BLaER1 treated with 17β-estradiol and CSF1 and Interleukin-3, amounts not matched to agents 10 nM and 100 nM (cell line): ENCODE data around the gene ADAMTS1.

ENCODE experiments used
- H3K27ac ChIP-seq, 11 experiments: shearing (Covaris generic); formaldehyde crosslinking; 2 replicates each; pipeline ENCODE4 v1.8.1; 2022
- H3K27me3 ChIP-seq, 11 experiments: shearing (Covaris generic); formaldehyde crosslinking; 2 replicates each; pipeline ENCODE4 v1.8.1; 2022
- H3K36me3 ChIP-seq, 11 experiments: shearing (Covaris generic); formaldehyde crosslinking; 2 replicates each; pipeline ENCODE4 v1.8.1; 2022
- H3K4me1 ChIP-seq, 10 experiments: shearing (Covaris generic); formaldehyde crosslinking; 2 replicates each; pipeline ENCODE4 v1.8.1; 2022
- H3K4me2 ChIP-seq, 11 experiments: shearing (Covaris generic); formaldehyde crosslinking; 2 replicates each; pipeline ENCODE4 v1.8.1; 2022
- H3K4me3 ChIP-seq, 10 experiments: shearing (Covaris generic); formaldehyde crosslinking; 2 replicates each; pipeline ENCODE4 v1.8.1; 2022
- H3K9ac ChIP-seq, 11 experiments: shearing (Covaris generic); formaldehyde crosslinking; 2 replicates each; pipeline ENCODE4 v1.8.1; 2022
- H3K9me3 ChIP-seq, 11 experiments: shearing (Covaris generic); formaldehyde crosslinking; replicated peaks in 1 of 11; 2 replicates each; pipeline ENCODE4 v1.8.1; 2022
- H4K20me1 ChIP-seq, 11 experiments: shearing (Covaris generic); formaldehyde crosslinking; 2 replicates each; pipeline ENCODE4 v1.8.1; 2022
- Cebpa-rat ChIP-seq, 11 experiments: shearing (Covaris generic); IDR thresholded peaks; 2 replicates each; pipeline ENCODE4 v1.8.1; 2022

Gene ADAMTS1

DNA sequence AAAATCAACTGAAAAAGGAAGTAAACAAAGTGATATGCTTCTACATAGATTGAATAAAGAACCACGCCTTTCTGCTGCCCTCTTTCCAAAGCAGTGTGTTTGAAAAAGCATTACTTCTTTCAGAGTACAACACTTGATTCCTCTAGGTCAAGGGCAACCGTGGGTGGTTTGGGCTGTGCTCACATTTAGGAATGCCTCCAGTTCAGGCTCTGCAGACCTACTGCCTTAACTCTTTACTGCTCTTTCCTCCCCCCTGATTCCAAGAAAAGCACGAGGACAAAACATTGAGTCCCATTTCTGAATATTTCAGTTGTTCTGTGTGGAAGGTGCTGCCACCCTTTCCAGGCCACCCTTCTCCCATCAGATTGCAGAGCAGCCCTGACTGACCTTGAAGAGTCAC, 45.2 kb downstream of the ADAMTS1 start:
- Histone ChIP-seq H3K27me3 (no peaks in the 10 kb centered on the region), H3K9ac (no peak overlapping the region), H3K4me3 (no peak overlapping the region), H3K36me3 (no peaks in the 10 kb centered on the region), H3K4me2 (no peak overlapping the region), H3K9me3 (peaks cover 0 to 7% (median 0%) of the 10 kb centered on the region in 11 experiments; a peak in 1 of 22 replicates), H4K20me1 (no peaks in the 10 kb centered on the region), H3K4me1 (no peaks in the 10 kb centered on the region), H3K27ac (no peak overlapping the region)
- no peak for TF ChIP-seq Cebpa-rat (IDR thresholded peaks at IDR 0.05)

DNA sequence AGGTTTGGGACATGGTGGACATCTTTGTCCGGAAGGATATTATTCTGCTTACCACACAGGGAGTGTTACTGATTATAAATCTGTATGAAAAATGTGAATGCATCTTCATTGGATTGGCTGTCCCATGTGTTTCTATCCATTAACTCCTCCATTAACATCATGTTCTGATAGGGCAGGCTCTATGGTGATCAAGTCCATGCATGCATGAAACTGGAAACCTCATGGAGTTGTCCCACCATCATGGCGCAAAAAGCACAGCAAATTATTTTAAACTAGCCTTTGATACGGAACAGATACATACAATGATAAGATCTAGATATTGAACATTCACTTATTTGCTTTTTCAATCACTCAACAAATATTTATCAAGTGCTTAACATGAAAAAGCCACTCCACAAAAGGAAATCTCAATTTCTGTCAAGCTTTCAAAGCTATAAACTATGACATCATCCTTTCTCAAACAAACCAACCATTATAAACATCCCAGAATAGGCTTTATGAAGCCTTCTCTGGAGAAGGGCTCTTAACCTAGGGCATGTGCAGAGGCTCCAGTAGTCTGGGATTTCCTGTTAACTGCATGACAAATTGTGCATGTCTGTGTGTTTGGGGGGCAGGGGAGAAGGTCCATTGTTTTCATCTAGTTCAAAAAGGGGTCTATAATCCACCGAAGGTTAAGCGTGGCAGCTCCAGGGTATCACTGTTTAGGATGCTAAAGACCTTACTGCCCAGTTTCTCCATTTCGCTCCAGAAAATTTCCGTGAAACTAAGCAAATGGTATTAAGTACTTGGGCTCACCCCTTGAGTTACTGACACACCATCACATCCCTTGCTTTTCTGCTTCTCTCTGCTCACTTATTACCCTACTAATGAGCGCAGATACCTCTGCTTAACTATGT, 46.1 kb downstream of the ADAMTS1 start:
- no peak for TF ChIP-seq Cebpa-rat (IDR thresholded peaks at IDR 0.05)
- no peak overlapping the region for H3K9ac ChIP-seq
- no peak overlapping the region for H3K4me3 ChIP-seq
- H4K20me1 ChIP-seq, result no peaks in the 10 kb centered on the region
- H3K27me3 ChIP-seq, result no peaks in the 10 kb centered on the region
- no peak overlapping the region for H3K27ac ChIP-seq
- peaks cover 0 to 7% (median 0%) of the 10 kb centered on the region in 11 experiments; a peak in 1 of 22 replicates for H3K9me3 ChIP-seq
- H3K36me3 ChIP-seq, result no peaks in the 10 kb centered on the region
- H3K4me2 ChIP-seq, result no peak overlapping the region
- H3K4me1 ChIP-seq, result no peaks in the 10 kb centered on the region

DNA sequence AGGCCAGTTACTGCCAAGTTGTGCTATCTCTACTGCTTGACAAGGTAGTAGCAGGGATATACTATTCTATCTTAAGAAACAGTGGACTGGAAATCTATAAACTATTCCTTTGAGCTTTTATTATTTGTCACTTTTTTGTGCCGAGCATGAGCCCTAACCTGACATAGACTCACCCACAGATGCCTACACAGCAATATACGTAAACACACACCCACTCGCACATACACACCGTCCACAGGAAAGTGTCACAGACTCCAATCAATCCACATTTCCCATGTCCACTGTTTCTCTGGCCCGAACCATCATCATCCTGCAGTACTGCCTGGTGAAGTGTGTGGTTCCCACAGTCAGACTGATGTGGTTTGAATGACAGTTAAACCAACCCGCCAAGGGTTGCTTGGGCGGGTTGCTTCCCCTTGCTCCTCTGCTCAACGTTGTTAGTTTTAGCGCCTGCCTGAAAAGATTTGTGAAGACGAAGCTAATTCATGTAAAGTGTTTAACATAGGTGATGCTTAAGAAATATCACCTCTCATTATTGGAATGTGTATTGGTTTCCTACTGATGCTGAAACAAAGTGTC, 47.2 kb downstream of the ADAMTS1 start:
- H3K27me3 ChIP-seq, result no peaks in the 10 kb centered on the region
- H3K27ac ChIP-seq, result no peak overlapping the region
- no peak overlapping the region for H3K4me2 ChIP-seq
- H3K9ac ChIP-seq, result no peak overlapping the region
- no peaks in the 10 kb centered on the region for H3K4me1 ChIP-seq
- H3K9me3 ChIP-seq, result peaks cover 0 to 7% (median 0%) of the 10 kb centered on the region in 11 experiments; a peak in 1 of 22 replicates
- no peaks in the 10 kb centered on the region for H3K36me3 ChIP-seq
- H4K20me1 ChIP-seq, result no peaks in the 10 kb centered on the region
- no peak overlapping the region for H3K4me3 ChIP-seq
- no peak for TF ChIP-seq Cebpa-rat (IDR thresholded peaks at IDR 0.05)

DNA sequence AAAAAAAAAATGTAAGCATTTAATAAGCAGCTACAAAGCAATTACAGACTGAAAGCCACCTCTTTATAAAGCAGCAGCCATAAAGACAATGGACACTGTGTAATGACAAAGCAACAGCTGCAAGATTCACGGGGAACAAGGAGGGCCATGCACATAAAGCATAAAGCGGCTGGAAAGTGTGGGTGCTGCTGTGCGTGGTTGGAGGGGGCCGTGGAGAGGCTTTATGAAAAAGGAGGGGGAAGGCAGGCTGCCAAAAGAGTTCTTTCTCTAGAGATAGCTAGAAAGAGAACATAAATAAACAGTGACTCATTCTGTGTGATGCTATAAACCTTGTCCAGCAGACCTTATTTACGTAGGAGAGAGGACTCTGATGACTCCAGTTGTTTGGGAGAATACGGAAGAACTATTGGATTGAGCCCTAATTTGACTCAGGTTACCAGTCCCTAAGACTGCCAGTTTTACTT, 49.3 kb downstream of the ADAMTS1 start:
- Histone ChIP-seq H3K27me3 (no peaks in the 10 kb centered on the region), H3K4me3 (no peak overlapping the region), H3K9ac (no peak overlapping the region), H4K20me1 (no peaks in the 10 kb centered on the region), H3K27ac (no peak overlapping the region), H3K36me3 (no peaks in the 10 kb centered on the region), H3K9me3 (peaks cover 0 to 7% (median 0%) of the 10 kb centered on the region in 11 experiments; a peak in 1 of 22 replicates), H3K4me2 (no peak overlapping the region), H3K4me1 (no peaks in the 10 kb centered on the region)
- no peak for TF ChIP-seq Cebpa-rat (IDR thresholded peaks at IDR 0.05)

DNA sequence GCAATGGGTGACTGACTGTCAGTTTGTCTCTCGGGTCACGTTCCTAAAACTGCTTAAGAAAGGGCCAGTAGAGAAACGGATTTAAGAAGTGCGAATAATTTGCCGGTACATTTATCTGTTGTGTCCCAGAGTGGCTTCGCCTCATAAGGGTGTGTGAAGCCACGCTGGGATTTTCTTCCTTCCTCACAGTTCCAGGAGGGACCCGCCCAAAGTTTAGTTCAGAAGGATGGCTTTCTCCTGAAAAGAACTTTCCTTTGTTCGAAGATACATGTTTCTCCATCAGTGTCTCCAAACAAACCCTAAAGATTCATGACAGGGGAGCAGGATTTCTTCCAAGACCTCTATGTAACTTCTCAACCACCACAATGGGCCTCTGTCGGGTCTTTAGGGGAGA, 49.8 kb downstream of the ADAMTS1 start:
- Histone ChIP-seq H3K4me1 (no peaks in the 10 kb centered on the region), H3K27ac (no peak overlapping the region), H3K4me2 (no peak overlapping the region)

DNA sequence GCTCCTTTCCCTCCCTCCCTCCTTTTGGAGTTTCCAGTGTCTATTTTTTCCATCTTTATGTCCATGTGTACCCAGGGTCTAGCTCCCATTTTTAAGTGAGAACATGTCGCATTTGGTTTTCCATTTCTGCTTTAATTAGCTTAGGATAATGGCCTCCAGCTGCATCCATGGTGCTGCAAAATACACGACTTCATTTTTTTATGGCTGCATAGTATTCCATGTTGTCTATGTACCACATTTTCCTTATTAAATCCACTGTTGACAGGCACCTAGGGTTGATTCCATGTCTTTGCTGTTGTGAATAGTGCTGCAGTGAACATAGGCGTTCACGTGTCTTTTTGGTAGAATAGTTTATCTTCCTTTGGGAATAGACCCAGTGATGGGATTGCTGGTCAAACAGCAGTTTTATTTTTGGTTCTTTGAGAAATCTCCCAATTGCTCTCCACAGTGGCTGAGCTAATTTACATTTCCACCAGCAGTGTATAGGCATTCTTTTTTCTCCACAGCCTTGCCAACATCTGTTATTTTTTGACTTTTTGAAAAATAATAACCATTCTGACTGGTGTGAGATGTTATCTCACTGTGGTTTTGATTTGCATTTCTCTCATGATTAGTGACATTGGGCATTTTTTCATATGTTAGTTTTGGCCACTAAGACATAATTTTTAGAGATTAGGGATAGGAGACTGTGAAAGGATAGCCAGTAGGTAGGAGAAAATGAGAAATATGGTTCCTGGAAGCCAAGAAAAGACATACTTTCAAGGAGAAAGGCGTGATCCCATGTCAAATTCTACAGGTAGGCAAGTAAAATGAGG, 50.4 kb downstream of the ADAMTS1 start:
- TF ChIP-seq Cebpa-rat (IDR thresholded peaks at IDR 0.05), result no peak
- H3K27me3 ChIP-seq, result no peaks in the 10 kb centered on the region
- H3K9me3 ChIP-seq, result peaks cover 0 to 7% (median 0%) of the 10 kb centered on the region in 11 experiments; a peak in 1 of 22 replicates
- H3K9ac ChIP-seq, result no peak overlapping the region
- no peaks in the 10 kb centered on the region for H4K20me1 ChIP-seq
- H3K27ac ChIP-seq, result no peak overlapping the region
- no peak overlapping the region for H3K4me3 ChIP-seq
- no peaks in the 10 kb centered on the region for H3K4me1 ChIP-seq
- no peaks in the 10 kb centered on the region for H3K36me3 ChIP-seq
- no peak overlapping the region for H3K4me2 ChIP-seq

More for the DNA sequence above, 49.8 kb downstream of the ADAMTS1 start:
- Histone ChIP-seq H3K27me3 (no peaks in the 10 kb centered on the region), H3K36me3 (no peaks in the 10 kb centered on the region), H4K20me1 (no peaks in the 10 kb centered on the region), H3K4me3 (no peak overlapping the region), H3K9me3 (peaks cover 0 to 7% (median 0%) of the 10 kb centered on the region in 11 experiments; a peak in 1 of 22 replicates), H3K9ac (no peak overlapping the region)
- TF ChIP-seq Cebpa-rat (IDR thresholded peaks at IDR 0.05), result no peak

DNA sequence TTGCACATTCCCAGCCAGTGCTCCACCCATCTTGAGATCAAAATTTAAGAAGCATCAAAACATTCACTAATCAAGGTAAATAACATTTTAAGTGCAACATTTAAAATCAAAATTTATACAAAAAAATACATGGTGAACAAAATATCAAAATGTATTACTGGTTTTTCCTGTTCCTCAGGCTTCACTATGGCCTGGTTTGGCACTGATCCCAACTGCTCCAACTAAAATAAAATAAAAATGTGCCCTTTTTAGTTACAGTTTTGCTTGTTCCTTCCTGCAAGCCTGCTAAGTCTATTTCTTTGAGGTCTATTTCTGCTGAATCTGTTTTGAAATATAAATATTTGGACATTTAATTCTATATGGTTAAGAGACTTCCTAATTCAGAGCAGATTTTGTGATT, 54.9 kb downstream of the ADAMTS1 start:
- H3K9ac ChIP-seq, result no peak overlapping the region
- H4K20me1 ChIP-seq, result no peaks in the 10 kb centered on the region
- H3K4me3 ChIP-seq, result no peak overlapping the region
- H3K27ac ChIP-seq, result no peak overlapping the region
- H3K9me3 ChIP-seq, result no peaks in the 10 kb centered on the region
- no peak overlapping the region for H3K4me2 ChIP-seq
- H3K4me1 ChIP-seq, result no peaks in the 10 kb centered on the region
- H3K27me3 ChIP-seq, result no peaks in the 10 kb centered on the region
- no peaks in the 10 kb centered on the region for H3K36me3 ChIP-seq
- no peak for TF ChIP-seq Cebpa-rat (IDR thresholded peaks at IDR 0.05)

DNA sequence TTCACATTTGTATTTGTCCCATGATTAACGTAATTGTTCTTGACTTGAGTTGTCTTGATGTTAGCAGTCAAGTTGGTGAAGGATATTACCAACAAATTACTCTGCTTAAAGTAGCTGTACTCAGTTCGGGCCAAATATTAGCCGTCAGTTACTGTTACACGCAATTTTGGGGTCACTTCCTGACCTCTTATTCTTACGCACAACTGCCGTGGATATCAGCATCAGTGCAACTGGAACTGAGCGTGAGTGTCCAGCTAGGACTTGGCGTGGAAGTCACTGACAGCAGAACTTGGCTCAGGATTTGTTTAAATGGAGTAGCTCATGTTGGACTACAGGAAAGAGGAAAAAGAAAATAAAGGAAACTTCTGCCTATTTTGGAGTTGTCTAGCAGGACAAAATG, 56.4 kb downstream of the ADAMTS1 start:
- H3K4me3 ChIP-seq, result no peak overlapping the region
- no peaks in the 10 kb centered on the region for H3K27me3 ChIP-seq
- TF ChIP-seq Cebpa-rat (IDR thresholded peaks at IDR 0.05), result no peak
- no peaks in the 10 kb centered on the region for H4K20me1 ChIP-seq
- no peak overlapping the region for H3K27ac ChIP-seq
- no peaks in the 10 kb centered on the region for H3K36me3 ChIP-seq
- H3K4me1 ChIP-seq, result no peaks in the 10 kb centered on the region
- H3K4me2 ChIP-seq, result no peak overlapping the region
- H3K9ac ChIP-seq, result no peak overlapping the region
- no peaks in the 10 kb centered on the region for H3K9me3 ChIP-seq
